GM20431 (cell line): ENCODE data around the gene LTBP2.

Experiments
- in situ Hi-C: fragments of 300-500 bp; cut with MseI, MboI; formaldehyde crosslinking; loops from one replicate; pipeline ENCODE4 v1.15.0; 2020; ENCODE audit warnings: low sequenced_read_pairs; ENCODE audit not compliant: unreplicated experiment

LTBP2 gene

DNA sequence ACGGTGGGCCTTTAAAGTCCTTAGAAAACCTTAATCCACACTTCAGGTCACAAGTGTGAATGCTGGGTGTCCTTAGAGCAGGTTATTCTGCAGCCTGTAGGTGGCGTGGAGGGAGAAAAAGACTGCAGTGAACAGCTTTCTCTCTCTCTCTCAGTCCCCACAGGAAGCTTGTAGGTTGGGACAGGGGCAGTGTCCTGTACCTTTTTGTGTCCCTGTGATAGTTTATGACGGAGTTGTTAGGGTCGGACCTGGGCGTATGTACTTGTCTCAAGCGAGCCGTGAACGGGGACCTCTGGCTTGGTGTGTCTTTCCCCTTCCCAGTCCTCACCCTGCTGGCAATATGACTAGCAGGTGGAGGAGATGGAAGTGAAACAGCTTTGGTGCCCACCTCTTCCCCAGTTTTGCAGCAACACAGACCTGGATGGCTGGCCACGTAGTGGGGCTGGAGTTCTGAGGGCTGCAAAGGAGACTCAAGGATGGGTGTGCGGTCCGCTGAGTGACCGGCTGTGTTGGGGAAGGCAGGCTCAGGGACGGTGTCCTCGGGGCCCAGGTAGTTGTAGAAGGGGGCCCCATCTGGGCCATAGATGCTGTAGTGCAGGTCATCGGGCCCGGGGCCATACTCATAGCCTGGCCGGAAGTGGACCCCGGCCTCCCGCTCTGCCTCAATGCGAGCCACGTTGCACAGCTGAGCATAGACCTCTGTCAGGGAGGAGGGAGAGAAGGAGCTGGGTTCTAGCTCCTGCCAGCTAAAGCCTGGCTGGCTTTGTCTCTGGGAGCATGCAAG is 109.6 kb downstream of the LTBP2 start:
- in situ Hi-C loops, result no loop called here

GRCh38 chr14:74501691-74502090 is 110.3 kb downstream of the LTBP2 start:
- in situ Hi-C loops, result no loop called here

- in situ Hi-C loops, result no loop called here
These were observed 110.9 kb downstream of the LTBP2 start for GRCh38 chr14:74501135-74501614.

DNA sequence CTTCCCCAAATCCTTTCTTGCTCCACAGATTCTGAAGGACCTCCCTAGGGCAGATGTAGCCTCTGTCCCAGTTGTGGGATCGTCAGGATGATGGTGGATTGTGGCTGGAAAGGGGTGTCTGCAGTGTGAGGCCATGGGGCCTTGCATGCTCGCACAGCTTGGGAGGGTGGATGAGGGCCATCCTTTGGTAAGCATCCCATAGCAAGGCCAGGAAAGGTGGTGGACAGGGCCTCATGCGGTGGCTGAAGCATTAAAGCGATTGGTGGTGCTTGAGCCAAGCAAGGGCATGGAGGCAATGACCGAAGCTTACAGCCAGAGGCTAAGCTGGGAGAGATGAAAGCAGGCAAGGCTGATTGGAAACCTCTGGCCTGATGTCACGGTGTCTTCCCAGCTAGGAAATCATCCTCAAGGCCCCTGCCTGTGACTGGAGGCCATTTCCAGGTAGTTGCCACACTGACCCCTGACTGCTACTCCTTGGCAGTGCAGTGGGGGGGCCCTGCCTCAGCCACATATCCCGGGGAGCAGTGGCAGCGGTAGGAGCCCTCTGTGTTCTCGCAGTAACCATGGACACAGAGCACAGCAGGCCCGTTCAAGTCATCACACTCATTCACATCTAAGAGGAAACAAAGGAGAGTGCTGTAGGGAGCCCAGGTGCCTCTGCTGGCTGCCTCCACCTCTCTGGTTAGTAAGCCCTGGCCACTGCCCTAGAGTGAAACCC is 111.5 kb downstream of the LTBP2 start:
- in situ Hi-C loops, result no loop called here

DNA sequence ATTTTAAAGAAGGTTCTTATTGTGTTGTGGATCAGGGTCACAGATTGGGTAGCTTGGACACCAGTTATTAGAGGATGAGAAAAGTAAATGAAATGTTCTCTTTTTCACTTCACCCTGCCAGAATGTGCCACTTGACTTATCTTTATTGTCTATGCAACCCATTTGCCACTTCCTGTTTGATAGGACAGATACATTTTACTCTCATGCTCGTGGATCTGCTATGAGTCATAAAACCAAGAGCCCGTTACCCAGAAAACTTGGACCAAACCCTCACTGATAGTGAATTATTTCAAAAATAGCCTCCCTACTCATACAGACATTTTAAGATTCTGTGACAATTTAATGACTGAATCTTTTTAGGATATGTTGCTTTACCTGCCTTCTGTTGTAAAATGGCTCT is 116.7 kb downstream of the LTBP2 start:
- in situ Hi-C loops, result loop anchor here (25.0 kb wide), 1 partner anchor 133 kb away; no protein-coding TSS in a partner anchor

- in situ Hi-C loops, result loop anchor here (25.0 kb wide), 1 partner anchor 131 kb away; no protein-coding TSS in a partner anchor
These were observed 118.4 kb downstream of the LTBP2 start, which contains the start of gene ISCA2 for GRCh38 chr14:74493343-74494261. Gene ISCA2, plus strand, starts transcription at chr14:74493765. Its CDS starts 10 bp downstream, at chr14:74493775.

GRCh38 chr14:74492776-74493342 is 119.2 kb downstream of the LTBP2 start, which contains the start of gene NPC2:
Gene NPC2, minus strand, starts transcription at chr14:74493305. Its CDS starts 31 bp downstream, at chr14:74493274.
- in situ Hi-C loops, result loop anchor here (25.0 kb wide), 1 partner anchor 131 kb away; no protein-coding TSS in a partner anchor

- in situ Hi-C loops, result loop anchor here (25.0 kb wide), 1 partner anchor 130 kb away; no protein-coding TSS in a partner anchor
These were observed 119.9 kb downstream of the LTBP2 start for GRCh38 chr14:74491956-74492775.

GRCh38 chr14:74490486-74490885 is 121.6 kb downstream of the LTBP2 start:
- in situ Hi-C loops, result loop anchor here (25.0 kb wide), 1 partner anchor 128 kb away; no protein-coding TSS in a partner anchor

- in situ Hi-C loops, result loop anchor here (25.0 kb wide), 1 partner anchor 127 kb away; no protein-coding TSS in a partner anchor
These were observed 123.1 kb downstream of the LTBP2 start for GRCh38 chr14:74488786-74489397.

DNA sequence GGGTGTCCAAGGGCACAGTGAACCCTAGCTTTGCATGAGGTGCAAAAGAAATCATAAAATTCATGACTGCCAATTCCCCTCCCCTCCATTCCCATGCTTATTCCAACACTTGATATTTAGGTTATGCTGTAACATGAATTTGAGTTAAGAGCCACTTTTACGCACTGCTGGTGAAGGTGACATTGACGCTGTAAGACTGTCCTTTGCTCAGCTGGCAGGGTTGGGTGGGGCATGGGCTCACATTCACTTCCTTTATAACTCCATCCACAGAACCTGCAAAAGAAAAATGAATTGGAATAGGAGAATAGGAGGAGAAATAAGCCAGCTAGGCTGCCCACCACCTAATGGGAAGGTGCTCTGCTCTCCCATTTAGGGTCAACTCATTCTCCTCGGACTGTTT is 125.9 kb downstream of the LTBP2 start:
- in situ Hi-C loops, result loop anchor here (25.0 kb wide), 1 partner anchor 124 kb away; no protein-coding TSS in a partner anchor

DNA sequence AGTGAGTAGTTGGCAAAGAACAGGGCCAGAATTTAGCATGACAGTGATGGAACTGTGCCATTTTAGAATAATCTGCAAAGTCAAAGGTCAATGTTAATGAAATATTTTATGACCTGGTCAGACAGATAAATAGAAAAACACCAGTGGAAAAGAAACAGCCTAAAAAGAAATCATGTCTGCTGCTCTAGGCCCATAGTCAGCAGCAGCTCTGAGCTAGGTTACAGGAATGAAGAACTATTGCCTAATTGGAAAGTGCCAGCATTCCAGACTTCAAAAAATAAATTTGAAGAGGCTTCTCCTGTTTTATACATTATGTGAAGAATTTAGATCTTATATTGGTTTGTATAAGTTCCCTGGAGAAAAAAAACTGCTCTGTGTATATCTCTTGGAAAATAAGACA is 128.7 kb downstream of the LTBP2 start:
- in situ Hi-C loops, result loop anchor here (25.0 kb wide), 1 partner anchor 121 kb away; no protein-coding TSS in a partner anchor

GRCh38 chr14:74482571-74482970 is 129.5 kb downstream of the LTBP2 start:
- in situ Hi-C loops, result loop anchor here (25.0 kb wide), 1 partner anchor 120 kb away; no protein-coding TSS in a partner anchor

- in situ Hi-C loops, result loop anchor here (25.0 kb wide), 1 partner anchor 118 kb away; no protein-coding TSS in a partner anchor
These were observed 132.0 kb downstream of the LTBP2 start for GRCh38 chr14:74480046-74480445.

- in situ Hi-C loops, result loop anchor here (25.0 kb wide), 1 partner anchor 117 kb away; no protein-coding TSS in a partner anchor
These were observed 132.9 kb downstream of the LTBP2 start for GRCh38 chr14:74478996-74479635.

DNA sequence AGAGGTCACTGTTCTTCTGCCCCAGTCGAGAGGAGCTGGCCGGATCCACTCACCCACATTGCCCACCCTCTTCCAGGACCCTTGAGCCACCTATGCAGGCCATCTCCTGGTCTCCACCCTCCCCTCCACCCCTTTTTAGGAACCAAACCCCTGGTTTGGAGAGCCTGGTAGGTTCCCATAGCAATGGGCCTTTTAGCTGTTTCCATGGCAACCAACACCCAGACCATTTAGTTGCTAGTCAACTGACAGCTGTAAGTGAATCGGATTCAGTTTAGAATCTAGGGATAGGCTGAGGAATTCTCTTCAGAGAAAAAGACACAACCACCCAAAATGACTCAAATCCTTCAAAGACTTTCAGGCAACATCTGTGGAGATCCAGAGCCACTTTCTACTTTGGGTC is 135.4 kb downstream of the LTBP2 start:
- in situ Hi-C loops, result loop anchor here (25.0 kb wide), 1 partner anchor 114 kb away; no protein-coding TSS in a partner anchor

DNA sequence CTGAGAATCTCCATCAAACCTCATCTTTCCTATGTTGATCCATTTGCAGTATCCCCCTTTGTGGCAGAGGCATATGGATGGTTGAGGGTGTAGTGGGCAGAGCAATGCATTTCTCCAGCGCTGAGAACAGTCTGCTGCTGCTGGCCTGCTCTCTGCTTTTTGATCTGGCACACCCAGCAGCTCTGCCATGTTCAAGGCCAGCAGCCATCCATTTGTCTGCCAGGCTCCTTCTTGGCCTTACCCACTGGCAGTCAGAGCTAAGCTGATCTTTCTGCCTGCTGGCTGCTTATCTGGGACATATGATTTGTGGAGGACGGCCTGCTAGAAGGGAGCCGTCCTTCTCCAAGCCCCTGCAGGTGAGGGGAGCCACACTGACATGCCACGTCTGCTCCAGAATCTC is 135.9 kb downstream of the LTBP2 start:
- in situ Hi-C loops, result loop anchor here (25.0 kb wide), 1 partner anchor 114 kb away; no protein-coding TSS in a partner anchor
